IMR-90 (cell line): ENCODE results near the gene ARHGEF38. TPM values are rescaled to one million over a fixed set of nuclear protein-coding genes. Genes with fewer than 3 reads are reported as not detected.

Experiments
- ATAC-seq: fragments of 200-7000 bp; cut with Tn5 transposase; 2 replicates; pipeline ENCODE4 v1.9.1; 2020; ENCODE audit warnings: low read depth, mild to moderate bottlenecking, moderate library complexity
- BruUV-seq: library from RNA; stranded (reverse); fragments of 400-500 nt; replicated peaks from 2 replicates; lab custom pipeline; 2021; lab: Mats Ljungman, UMichigan
- CTCF ChIA-PET: fragments of 300-600 bp; formaldehyde crosslinking; extraction: SDS; loops from one replicate; lab custom pipeline; 2021; ENCODE audit warnings: antibody characterized with exemption; lab: Yijun Ruan, JAX
- POLR2A ChIA-PET: fragments of 300-600 bp; sonication (Branson Sonifier 250); formaldehyde crosslinking; loops from one replicate; lab custom pipeline; 2022; ENCODE audit warnings: antibody characterized with exemption; ENCODE audit not compliant: unreplicated experiment; lab: Charles Lee
- DNase-seq: peaks from one replicate; pipeline ENCODE4 v3.0.0; 2013
- H2AFZ ChIP-seq: replicated peaks from 2 replicates; pipeline ENCODE3; 2013; ENCODE audit warnings: low read length, mild to moderate bottlenecking; ENCODE audit not compliant: poor library complexity
- H2AK5ac ChIP-seq: 2 replicates; pipeline ENCODE4 v1.6.1; 2013; ENCODE audit warnings: low read depth, low read length, inconsistent platforms
- H2AK9ac ChIP-seq: replicated peaks from 2 replicates; pipeline ENCODE3; 2013; ENCODE audit warnings: mild to moderate bottlenecking, low read depth, low read length, moderate library complexity; ENCODE audit not compliant: poor library complexity
- H2BK120ac ChIP-seq: 2 replicates; pipeline ENCODE4 v1.6.1; 2013; ENCODE audit warnings: low read depth, low read length, inconsistent platforms
- H2BK15ac ChIP-seq: 3 replicates; pipeline ENCODE4 v1.6.1; 2013; ENCODE audit warnings: low read depth, low read length, inconsistent platforms
- H2BK20ac ChIP-seq: 2 replicates; pipeline ENCODE4 v1.6.1; 2013; ENCODE audit warnings: low read depth, mild to moderate bottlenecking, inconsistent platforms, low read length, moderate library complexity
- H2BK5ac ChIP-seq: 2 replicates; pipeline ENCODE4 v1.6.1; 2013; ENCODE audit warnings: mild to moderate bottlenecking, low read depth, low read length, inconsistent platforms; ENCODE audit not compliant: poor library complexity, severe bottlenecking
- H3K14ac ChIP-seq: replicated peaks from 2 replicates; pipeline ENCODE4 v1.6.1; 2013; ENCODE audit warnings: low read depth, low read length, inconsistent platforms
- H3K18ac ChIP-seq: 2 replicates; pipeline ENCODE4 v1.6.1; 2013; ENCODE audit warnings: low read depth, low read length, control low read depth
- H3K23ac ChIP-seq: 2 replicates; pipeline ENCODE4 v1.6.1; 2013; ENCODE audit warnings: low read depth, low read length, inconsistent platforms
- H3K27ac ChIP-seq: 2 replicates; pipeline ENCODE4 v1.5.1; 2013; ENCODE audit warnings: mild to moderate bottlenecking, control low read depth, low read length; ENCODE audit not compliant: insufficient read depth
- H3K27me3 ChIP-seq: 2 replicates; pipeline ENCODE4 v1.6.1; 2013; ENCODE audit warnings: low read length; ENCODE audit not compliant: control insufficient read depth, insufficient read depth
- H3K36me3 ChIP-seq: 2 replicates; pipeline ENCODE4 v1.6.1; 2013; ENCODE audit warnings: low read length, mixed read lengths; ENCODE audit not compliant: control insufficient read depth, insufficient read depth
- H3K4ac ChIP-seq: 2 replicates; pipeline ENCODE4 v1.6.1; 2013; ENCODE audit warnings: low read depth, low read length, inconsistent platforms
- H3K4me1 ChIP-seq: 2 replicates; pipeline ENCODE4 v1.6.1; 2013; ENCODE audit warnings: low read length, mixed read lengths; ENCODE audit not compliant: control insufficient read depth, insufficient read depth
- H3K4me2 ChIP-seq: 2 replicates; pipeline ENCODE4 v1.6.1; 2013; ENCODE audit warnings: low read depth, mild to moderate bottlenecking, control low read depth, low read length, moderate library complexity
- H3K4me3 ChIP-seq: 2 replicates; pipeline ENCODE4 v1.5.1; 2013; ENCODE audit warnings: low read depth, mild to moderate bottlenecking, control low read depth, low read length, moderate library complexity; ENCODE audit not compliant: insufficient read depth
- H3K56ac ChIP-seq: 2 replicates; pipeline ENCODE4 v1.6.1; 2013; ENCODE audit warnings: low read length, inconsistent platforms; ENCODE audit not compliant: insufficient read depth; ENCODE audit errors: extremely low read depth
- H3K79me1 ChIP-seq, 2 experiments: 2 replicates each; pipeline ENCODE4 v1.6.1; 2013; ENCODE audit warnings: low read length in 2 of 2, inconsistent platforms in 1 of 2, low read depth in 1 of 2
- H3K9ac ChIP-seq: 2 replicates; pipeline ENCODE4 v1.6.1; 2013; ENCODE audit warnings: low read depth, low read length, control low read depth
- H3K9me1 ChIP-seq: 2 replicates; pipeline ENCODE4 v1.6.1; 2013; ENCODE audit warnings: low read length, inconsistent platforms; ENCODE audit not compliant: insufficient read depth
- H3K9me3 ChIP-seq: 2 replicates; pipeline ENCODE4 v1.6.1; 2013; ENCODE audit warnings: low read length; ENCODE audit not compliant: control insufficient read depth, insufficient read depth
- H4K20me1 ChIP-seq: 2 replicates; pipeline ENCODE4 v1.6.1; 2013; ENCODE audit warnings: low read length, inconsistent platforms; ENCODE audit not compliant: insufficient read depth
- H4K5ac ChIP-seq: 2 replicates; pipeline ENCODE4 v1.6.1; 2013; ENCODE audit warnings: mild to moderate bottlenecking, low read depth, low read length, control low read depth
- H4K8ac ChIP-seq, 2 experiments: 2 replicates each; pipeline ENCODE4 v1.6.1; 2013; ENCODE audit warnings: low read depth in 2 of 2, low read length in 2 of 2, control low read depth in 1 of 2, inconsistent platforms in 1 of 2
- H4K91ac ChIP-seq: 2 replicates; pipeline ENCODE4 v1.6.1; 2013; ENCODE audit warnings: low read depth, low read length, inconsistent platforms; ENCODE audit not compliant: insufficient read depth
- CEBPB ChIP-seq: IDR thresholded peaks from 2 replicates; pipeline ENCODE4 v1.6.1; 2012; ENCODE audit warnings: low read depth, low read length, improper control_type of control experiment
- CHD1 ChIP-seq: IDR thresholded peaks from 2 replicates; pipeline ENCODE4 v1.6.1; 2012; ENCODE audit warnings: low read depth, low read length, improper control_type of control experiment
- FOS ChIP-seq: fragments of 150-350 bp; IDR thresholded peaks from 2 replicates; pipeline ENCODE4 v1.6.1; 2016; ENCODE audit warnings: low read depth, low read length
- MAFK ChIP-seq: IDR thresholded peaks from 2 replicates; pipeline ENCODE4 v1.6.1; 2012; ENCODE audit warnings: low read depth, low read length, improper control_type of control experiment
- MAZ ChIP-seq: IDR thresholded peaks from 2 replicates; pipeline ENCODE4 v1.6.1; 2012; ENCODE audit warnings: low read depth, mild to moderate bottlenecking, low read length, improper control_type of control experiment, moderate library complexity, borderline replicate concordance
- MXI1 ChIP-seq: IDR thresholded peaks from 2 replicates; pipeline ENCODE4 v1.6.1; 2012; ENCODE audit warnings: low read depth, mild to moderate bottlenecking, low read length, moderate library complexity, borderline replicate concordance
- NFE2L2 ChIP-seq: fragments of 150-350 bp; IDR thresholded peaks from 2 replicates; pipeline ENCODE4 v1.6.1; 2016; ENCODE audit warnings: low read depth, mild to moderate bottlenecking, low read length
- POLR2A ChIP-seq: IDR thresholded peaks from 2 replicates; pipeline ENCODE4 v1.6.1; 2012; ENCODE audit warnings: mild to moderate bottlenecking, low read depth, low read length
- RCOR1 ChIP-seq: IDR thresholded peaks from 2 replicates; pipeline ENCODE4 v1.6.1; 2012; ENCODE audit warnings: mild to moderate bottlenecking, low read length, improper control_type of control experiment; ENCODE audit not compliant: insufficient replicate concordance
- RFX5 ChIP-seq: IDR thresholded peaks from 2 replicates; pipeline ENCODE4 v1.8.0; 2012; ENCODE audit warnings: low read depth, mild to moderate bottlenecking, low read length, moderate library complexity
- WGBS, 2 experiments: methylation state at CpG; one replicate each; pipeline versions ENCODE4 v1.1.5 to v1.1.7; 2013; ENCODE audit warnings: missing lambda C conversion rate in 2 of 2; ENCODE audit not compliant: insufficient read length in 1 of 2; ENCODE audit errors: extremely low coverage in 2 of 2; 5-methylcytosine and 5-hydroxymethylcytosine counted together
- dilution Hi-C: fragments of 300-500 bp; cut with HindIII; formaldehyde crosslinking; loops from one replicate; pipeline ENCODE4 v1.14.3; 2018; ENCODE audit warnings: low sequenced_read_pairs; ENCODE audit not compliant: unreplicated experiment
- in situ Hi-C: fragments of 300-500 bp; cut with MboI; formaldehyde crosslinking; loops from 3 replicates; pipeline ENCODE4 v1.14.3; 2019; ENCODE audit warnings: low sequenced_read_pairs, inconsistent platforms, mixed read lengths
- intact Hi-C: fragments of 100-400 bp; cut with micrococcal nuclease; formaldehyde crosslinking; loops from 2 replicates; pipeline ENCODE4 v1.10.0; 2022
- polyA plus RNA-seq, 3 experiments: library from polyadenylated mRNA; depleted of rRNA; stranded (reverse); fragments of >200 nt; gene quantifications; 2 replicates each; pipeline ENCODE4 v1.2.3, GENCODE V29; 2012; ENCODE audit warnings: low replicate concordance in 1 of 3
- total RNA-seq: library from RNA; depleted of rRNA; stranded (reverse); fragments of >200 nt; gene quantifications from 2 replicates; pipeline ENCODE4 v1.2.3, GENCODE V29; 2012
- TF ChIP-seq, protein P1 (sequence below): conservative IDR thresholded peaks from 2 replicates; pipeline ENCODE4 v1.5.1; 2012; ENCODE audit warnings: mild to moderate bottlenecking, low read depth, low read length, improper control_type of control experiment
- TF ChIP-seq, protein P2 (sequence below): fragments of 150-350 bp; IDR thresholded peaks from 2 replicates; pipeline ENCODE4 v1.6.1; 2016; ENCODE audit warnings: low read depth, mild to moderate bottlenecking, low read length, moderate library complexity, borderline replicate concordance
- TF ChIP-seq, protein P3 (sequence below): fragments of 150-350 bp; IDR thresholded peaks from 2 replicates; pipeline ENCODE4 v1.6.1; 2017; ENCODE audit warnings: mild to moderate bottlenecking, antibody characterized with exemption, low read length, low read depth

The ARHGEF38 gene
- total and polyA plus RNA-seq, 2 of the 4 experiments (the other 2 are of a cell fraction), result not detected

DNA sequence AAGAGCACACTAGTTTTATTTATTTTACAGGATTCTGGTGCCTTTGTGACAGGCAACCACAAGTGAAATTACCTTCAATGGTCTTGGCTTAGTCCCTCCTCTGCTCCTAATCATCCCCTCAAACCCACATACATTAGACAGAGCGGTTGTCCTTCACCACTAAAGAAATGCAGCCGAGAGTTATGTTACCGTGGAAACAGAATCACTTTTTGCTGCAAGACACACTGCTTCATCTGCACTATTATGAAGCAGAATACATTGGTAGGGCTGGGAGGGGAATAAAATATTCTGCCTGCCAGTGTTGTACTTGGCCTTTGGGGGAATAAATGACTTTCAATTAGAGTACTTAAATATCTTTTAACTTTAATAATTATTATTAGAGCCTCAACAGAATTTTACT is 75.2 kb downstream of the ARHGEF38 start:
- no peak overlapping the region for H2AFZ ChIP-seq
- H3K4ac ChIP-seq, result no peak overlapping the region
- H3K23ac ChIP-seq, result no peak overlapping the region
- POLR2A ChIA-PET, result no interaction called here
- H3K56ac ChIP-seq, result no peak overlapping the region
- ATAC-seq (no peak), DNase-seq (no peak)
- no peak overlapping the region for H3K27ac ChIP-seq
- no peak overlapping the region for H2AK9ac ChIP-seq
- intact Hi-C loops (no loop called here), in situ Hi-C loops (no loop called here), dilution Hi-C loops (no loop called here)
- no peak overlapping the region for H3K18ac ChIP-seq
- no peak for TF ChIP-seq NFE2L2
- no peak for TF ChIP-seq POLR2A
- TF ChIP-seq, protein P1, sequence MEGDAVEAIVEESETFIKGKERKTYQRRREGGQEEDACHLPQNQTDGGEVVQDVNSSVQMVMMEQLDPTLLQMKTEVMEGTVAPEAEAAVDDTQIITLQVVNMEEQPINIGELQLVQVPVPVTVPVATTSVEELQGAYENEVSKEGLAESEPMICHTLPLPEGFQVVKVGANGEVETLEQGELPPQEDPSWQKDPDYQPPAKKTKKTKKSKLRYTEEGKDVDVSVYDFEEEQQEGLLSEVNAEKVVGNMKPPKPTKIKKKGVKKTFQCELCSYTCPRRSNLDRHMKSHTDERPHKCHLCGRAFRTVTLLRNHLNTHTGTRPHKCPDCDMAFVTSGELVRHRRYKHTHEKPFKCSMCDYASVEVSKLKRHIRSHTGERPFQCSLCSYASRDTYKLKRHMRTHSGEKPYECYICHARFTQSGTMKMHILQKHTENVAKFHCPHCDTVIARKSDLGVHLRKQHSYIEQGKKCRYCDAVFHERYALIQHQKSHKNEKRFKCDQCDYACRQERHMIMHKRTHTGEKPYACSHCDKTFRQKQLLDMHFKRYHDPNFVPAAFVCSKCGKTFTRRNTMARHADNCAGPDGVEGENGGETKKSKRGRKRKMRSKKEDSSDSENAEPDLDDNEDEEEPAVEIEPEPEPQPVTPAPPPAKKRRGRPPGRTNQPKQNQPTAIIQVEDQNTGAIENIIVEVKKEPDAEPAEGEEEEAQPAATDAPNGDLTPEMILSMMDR, result no peak
- TF ChIP-seq FOS, result no peak
- TF ChIP-seq MAFK, result no peak
- no peak for TF ChIP-seq CEBPB
- TF ChIP-seq RCOR1, result no peak
- TF ChIP-seq, protein P2, sequence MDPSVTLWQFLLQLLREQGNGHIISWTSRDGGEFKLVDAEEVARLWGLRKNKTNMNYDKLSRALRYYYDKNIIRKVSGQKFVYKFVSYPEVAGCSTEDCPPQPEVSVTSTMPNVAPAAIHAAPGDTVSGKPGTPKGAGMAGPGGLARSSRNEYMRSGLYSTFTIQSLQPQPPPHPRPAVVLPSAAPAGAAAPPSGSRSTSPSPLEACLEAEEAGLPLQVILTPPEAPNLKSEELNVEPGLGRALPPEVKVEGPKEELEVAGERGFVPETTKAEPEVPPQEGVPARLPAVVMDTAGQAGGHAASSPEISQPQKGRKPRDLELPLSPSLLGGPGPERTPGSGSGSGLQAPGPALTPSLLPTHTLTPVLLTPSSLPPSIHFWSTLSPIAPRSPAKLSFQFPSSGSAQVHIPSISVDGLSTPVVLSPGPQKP, result no peak
- no peak for TF ChIP-seq MXI1
- no peak for TF ChIP-seq CHD1
- TF ChIP-seq RFX5, result no peak
- TF ChIP-seq MAZ, result no peak
- TF ChIP-seq, protein P3, sequence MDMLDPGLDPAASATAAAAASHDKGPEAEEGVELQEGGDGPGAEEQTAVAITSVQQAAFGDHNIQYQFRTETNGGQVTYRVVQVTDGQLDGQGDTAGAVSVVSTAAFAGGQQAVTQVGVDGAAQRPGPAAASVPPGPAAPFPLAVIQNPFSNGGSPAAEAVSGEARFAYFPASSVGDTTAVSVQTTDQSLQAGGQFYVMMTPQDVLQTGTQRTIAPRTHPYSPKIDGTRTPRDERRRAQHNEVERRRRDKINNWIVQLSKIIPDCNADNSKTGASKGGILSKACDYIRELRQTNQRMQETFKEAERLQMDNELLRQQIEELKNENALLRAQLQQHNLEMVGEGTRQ, result no peak
- no peak overlapping the region for H2AK5ac ChIP-seq
- H3K4me2 ChIP-seq, result no peak overlapping the region
- no peak overlapping the region for H4K8ac ChIP-seq
- no peak overlapping the region for H3K4me3 ChIP-seq
- H4K5ac ChIP-seq, result no peak overlapping the region
- no peaks in the 10 kb centered on the region for H3K36me3 ChIP-seq
- H3K14ac ChIP-seq, result no peak overlapping the region
- no peaks in the 10 kb centered on the region for H3K79me1 ChIP-seq
- CTCF ChIA-PET, result interaction anchor here (0.6 kb wide), 1 partner anchor 1372 kb away, joined by 3 read pairs; no protein-coding TSS in a partner anchor
- H3K9ac ChIP-seq, result no peak overlapping the region
- H3K9me1 ChIP-seq, result no peaks in the 10 kb centered on the region
- H3K9me3 ChIP-seq, result no peaks in the 10 kb centered on the region
- no peaks in the 10 kb centered on the region for H3K4me1 ChIP-seq
- no peaks in the 10 kb centered on the region for H4K20me1 ChIP-seq
- no TSS peak for BruUV-seq
- no peak overlapping the region for H2BK120ac ChIP-seq
- no peak overlapping the region for H2BK15ac ChIP-seq
- no peaks in the 10 kb centered on the region for H3K27me3 ChIP-seq
- H2BK20ac ChIP-seq, result no peak overlapping the region
- WGBS, 2 experiments, result no CpG with 5 or more reads among the region's 3 CpGs
- no peak overlapping the region for H4K91ac ChIP-seq
- H2BK5ac ChIP-seq, result no peak overlapping the region
